ENCODE measurements around the gene RAB3B.
"Not testable (repeated sequence)": the region's sequence is repeated elsewhere in the genome, so short reads cannot be mapped to it uniquely, and the experiment has no call there.

The RAB3B gene

DNA sequence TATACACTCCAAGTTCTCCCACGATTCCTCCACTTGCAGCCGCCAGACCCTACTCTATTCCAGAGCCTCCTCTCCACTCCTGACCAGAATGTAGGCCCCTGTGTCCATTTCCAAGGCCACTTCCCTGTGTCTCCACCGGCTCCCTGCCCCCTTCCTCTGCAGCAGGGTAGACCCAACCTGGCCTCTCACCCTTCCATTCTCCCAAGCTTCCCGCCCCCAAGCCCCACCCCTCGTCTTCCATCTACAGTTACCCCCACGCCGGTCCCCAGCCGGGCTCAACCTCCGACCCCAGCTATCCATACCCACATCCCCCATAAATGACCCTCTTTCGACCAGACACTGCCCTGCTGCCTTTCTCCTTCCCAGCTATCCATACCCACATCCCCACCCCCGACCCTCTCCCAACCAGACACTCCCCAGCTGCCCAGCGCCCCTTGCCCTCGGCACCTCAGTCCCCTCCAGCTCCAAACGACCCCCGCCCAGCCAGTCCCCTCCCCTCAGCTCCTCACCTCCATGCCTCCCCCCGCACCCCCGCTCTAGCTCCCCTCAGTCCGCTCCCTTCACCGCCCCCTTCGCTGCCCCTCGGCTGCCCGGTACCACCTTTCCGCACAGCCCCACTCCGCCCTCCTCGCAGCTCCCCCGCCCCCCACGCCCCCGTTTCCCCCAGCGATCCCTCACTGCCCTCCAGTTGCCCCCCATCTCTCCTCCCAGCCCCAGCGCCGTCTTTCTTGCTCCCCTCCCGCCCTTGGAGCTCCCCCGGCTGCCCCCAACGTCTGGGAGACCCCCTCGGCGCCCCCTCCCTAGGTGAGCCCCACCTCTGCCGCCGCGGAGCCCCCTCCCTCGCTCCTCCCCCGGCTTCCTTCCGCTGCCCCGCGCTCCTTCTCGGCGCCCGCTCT, 670 bp downstream of the RAB3B start:
- DNase-seq (ENCODE audit: low read depth in 2 of 2) = no peak

DNA sequence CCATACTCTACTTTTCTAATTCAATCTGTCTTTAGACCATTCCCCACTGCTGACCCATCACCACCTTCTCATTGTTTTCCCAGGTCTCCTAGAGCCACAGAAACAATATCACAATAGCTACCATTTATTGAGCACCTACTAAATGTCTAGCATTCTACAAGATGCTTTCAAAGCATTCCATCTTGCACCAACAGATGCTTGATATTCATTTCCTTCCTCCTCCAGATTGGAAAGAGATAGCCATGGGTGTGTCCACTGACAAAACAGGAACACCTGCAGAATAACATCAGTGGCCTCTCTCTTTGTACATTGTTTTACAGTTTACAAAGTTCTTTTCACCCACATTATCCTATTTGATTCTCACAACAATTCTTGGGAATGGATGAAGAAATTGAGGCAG, 2.2 kb downstream of the RAB3B start:
- no peak for DNase-seq (ENCODE audit: low read depth in 2 of 2)

DNA sequence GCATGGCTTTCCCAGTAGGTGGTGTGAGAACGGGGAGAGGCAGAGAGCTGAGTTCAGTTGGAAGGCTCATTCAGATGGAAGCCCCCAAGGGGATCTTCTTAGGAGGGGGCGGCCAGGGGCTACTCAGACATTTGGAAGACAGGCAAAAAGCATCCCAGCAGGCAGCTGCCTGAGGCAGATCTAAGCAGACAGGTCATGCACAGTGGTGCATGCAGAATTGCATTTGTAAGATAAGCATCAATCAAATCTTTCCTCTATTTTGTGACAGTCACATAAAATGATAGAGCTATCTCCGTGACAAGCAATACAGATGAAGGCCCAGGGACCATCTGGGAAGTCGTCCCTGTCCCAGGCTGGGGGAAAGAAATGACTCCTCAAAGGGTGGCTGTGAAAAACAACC, 3.8 kb downstream of the RAB3B start:
- no peak for DNase-seq (ENCODE audit: low read depth in 2 of 2)

DNA sequence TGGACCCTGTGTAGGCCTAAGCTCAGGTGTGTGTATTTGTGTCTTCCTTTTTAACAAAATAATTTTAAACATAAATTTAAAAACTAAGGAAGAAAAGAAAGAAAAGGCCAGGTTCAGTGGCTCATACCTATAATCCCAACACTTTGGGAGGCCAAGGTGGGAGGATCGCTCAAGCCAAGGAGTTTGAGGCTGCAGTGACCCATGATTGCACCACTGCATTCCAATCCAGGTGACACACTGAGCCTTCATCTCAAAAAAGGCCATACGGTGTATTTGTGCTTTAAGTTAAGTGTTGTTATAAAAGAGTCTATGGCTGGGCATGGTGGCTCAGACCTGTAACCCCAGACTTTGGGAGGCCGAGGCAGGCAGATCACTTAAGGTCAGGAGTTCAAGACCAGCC, 8.3 kb downstream of the RAB3B start:
- no peak for DNase-seq (ENCODE audit: low read depth in 2 of 2)

DNA sequence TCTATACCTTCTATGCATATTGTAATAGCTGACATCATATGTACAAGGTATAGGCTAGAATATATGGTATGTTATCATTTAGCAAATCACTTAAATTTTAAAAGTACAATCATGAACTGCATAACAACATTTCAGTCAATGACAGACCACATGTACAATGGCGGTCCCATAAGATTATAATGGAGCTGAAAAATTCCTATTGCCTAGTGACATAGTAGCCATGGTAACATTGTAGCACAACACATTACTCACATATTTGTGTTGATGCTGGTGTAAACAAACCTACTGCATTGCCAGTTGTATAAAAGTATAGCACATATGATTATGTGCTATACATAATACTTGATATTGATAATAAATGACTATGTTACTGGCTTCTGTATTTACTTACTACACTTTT, 8.9 kb downstream of the RAB3B start:
- DNase-seq (ENCODE audit: low read depth in 2 of 2) = no peak

DNA sequence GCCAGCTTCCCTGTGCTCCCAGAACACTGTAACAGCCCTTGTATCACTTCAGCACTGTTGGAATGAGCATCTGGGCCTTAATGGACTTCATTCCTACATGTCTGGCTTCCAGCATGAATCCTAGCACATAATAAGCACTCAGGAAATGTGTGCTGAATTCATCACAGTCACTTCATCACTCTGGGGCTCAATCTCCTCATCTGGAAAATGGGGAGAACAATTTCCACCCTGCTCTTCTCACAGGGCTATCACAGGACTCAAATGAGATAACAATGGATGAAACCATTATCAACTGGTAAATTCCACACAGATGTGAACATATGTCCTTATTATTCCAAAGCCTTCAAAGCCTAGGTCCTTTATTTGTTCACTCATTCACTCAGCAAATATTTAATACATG, 12.4 kb downstream of the RAB3B start:
- no peak for DNase-seq (ENCODE audit: low read depth in 2 of 2)

DNA sequence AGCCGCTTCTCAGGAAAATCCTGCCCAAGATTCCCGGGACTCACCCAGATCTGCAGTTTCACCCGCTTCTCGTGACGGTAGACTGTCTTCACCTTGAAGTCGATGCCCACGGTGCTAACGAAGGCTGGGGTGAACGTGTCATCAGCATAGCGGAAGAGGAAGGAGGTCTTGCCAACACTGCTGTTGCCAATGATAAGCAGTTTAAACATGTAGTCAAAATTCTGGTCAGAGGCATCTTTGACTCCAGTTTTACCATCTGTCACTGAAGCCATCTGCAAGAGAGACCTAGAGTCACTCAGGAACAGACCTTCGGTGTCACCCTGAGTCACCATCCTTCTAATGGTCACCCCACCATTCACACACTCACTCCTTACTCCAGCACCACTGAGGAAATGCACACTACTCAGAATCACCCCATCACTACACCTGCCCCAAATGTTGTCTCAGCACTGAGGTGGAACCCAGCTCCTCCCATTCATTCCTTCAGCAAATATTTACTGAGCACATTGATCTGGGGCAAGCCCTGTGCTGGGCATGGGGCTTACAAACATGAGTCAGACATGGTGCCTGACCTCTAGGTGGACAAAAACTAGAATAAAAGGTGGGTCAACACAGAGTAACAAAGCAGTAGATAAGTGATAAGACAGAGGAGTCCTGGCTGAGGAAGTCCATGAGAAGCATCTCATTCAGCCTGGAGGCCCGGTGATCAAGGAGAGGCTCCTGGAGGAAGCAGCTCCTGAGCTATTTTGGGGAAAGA, 13.5 kb downstream of the RAB3B start:
- DNase-seq (ENCODE audit: low read depth in 2 of 2) = no peak

DNA sequence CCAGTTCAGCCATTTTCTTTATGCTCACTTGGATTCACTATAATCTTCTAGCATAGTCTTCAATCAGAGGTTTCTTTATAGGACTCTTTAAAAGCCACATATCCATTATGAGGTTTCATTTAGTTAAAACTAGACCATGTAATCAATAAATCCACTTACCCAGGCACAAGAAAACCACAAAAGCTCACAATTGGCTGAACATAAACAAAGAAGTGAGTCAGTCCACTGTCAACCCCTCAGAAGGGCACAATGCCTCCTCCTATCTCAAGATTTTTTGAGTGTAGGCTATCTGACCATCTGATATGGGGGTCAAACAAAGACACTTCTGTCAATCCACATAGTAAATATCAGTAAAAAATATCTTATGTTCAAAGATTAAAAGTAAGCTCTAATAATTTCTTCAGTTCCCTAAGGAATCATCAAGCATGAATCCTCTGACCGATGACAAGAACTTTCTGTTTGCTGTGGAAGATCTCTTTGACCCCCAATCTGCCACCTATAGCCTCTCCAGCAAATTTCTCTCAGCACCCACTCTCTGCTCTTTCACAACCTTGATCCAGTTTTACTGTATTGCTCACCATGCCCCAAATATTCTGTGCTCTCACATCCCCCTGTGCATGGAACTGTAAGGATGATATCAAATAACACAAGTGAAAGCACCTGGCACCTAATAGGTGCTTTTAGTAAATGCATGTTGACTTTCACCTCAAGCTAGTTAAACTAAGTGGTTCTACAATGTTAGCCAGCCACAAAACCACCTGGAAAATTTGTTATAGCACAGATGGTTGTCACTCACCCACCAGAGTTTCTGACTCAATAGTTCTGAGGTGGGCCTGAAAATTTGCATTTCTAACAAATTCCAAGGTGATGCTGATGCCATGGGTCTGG, 16.7 kb downstream of the RAB3B start:
- DNase-seq (ENCODE audit: low read depth in 2 of 2) = no peak

DNA sequence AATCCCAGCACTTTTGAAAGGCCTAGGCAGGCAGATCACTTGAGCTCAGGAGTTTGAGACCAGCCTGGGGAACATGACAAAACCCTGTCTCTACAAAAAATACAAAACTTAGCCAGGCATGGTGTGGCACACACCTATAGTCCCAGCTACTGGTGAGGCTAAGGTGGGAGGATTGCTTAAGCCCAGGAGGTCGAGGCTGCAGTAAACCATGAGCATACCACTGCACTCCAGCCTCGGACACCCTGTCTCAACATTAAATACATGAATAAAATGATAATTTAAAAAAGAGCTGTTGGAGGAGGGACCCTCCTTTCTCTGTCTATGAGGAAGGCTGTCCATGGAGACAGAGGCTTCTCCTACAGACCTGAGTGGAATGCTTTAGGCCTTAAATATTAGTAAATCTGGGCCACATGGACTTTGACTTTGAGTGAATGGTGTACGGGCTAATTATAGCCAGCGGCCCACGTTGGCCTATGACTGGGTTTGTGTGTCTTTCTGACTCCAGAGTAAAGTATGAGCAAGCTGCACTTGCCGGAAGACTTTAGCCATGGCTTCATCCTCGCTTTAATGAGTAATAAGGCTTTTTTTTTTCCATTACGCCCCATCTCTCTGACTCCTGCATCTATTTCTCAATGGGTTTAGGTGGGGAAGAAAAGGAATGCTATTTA, 21.3 kb downstream of the RAB3B start:
- no peak for DNase-seq (ENCODE audit: low read depth in 2 of 2)

DNA sequence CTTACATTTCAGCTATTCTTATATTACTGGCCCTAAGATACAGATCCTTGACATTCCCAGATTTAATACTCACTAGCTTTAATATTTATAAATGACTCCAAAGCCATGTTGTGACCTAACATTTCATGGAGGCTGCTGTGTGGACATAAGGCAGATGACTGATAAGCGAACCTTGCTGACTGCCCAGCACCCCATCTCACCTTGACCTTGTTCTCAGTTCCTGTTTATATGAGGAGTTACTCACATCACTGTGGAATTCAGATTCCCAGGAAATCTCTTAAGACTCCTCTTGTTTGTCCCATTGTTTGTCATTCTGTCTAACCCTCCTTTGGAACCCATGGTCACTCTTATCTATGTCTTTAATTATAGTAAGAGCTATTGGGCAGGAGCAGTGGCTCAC, 21.9 kb downstream of the RAB3B start:
- DNase-seq (ENCODE audit: low read depth in 2 of 2) = no peak

DNA sequence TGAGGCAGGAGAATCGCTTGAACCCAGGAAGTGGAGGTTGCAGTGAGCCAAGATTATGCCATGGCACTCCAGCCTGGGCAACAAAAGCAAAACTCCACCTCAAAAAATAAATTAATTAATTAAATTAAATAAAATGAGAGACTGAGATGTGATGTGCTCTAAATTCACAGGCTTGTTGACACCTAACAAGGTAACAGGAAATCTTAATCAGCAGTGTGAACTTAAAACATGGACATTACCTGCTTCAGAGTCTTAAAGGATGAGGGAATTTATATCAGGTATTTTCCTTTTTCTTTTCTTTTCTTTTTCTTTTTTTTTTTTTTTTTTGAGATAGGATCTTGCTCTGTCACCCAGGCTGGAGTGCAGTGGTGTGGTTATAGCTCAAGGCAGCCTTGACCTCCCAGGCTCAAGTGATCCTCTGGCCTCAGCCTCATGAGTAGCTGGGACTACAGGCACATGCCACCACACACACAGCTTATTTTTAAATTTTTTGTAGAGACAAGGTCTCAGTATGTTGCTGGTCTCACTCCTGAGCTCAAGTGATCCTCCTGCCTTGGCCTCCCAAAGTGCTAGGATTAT, 23.2 kb downstream of the RAB3B start:
- not testable (repeated sequence) for DNase-seq (ENCODE audit: low read depth in 2 of 2)

DNA sequence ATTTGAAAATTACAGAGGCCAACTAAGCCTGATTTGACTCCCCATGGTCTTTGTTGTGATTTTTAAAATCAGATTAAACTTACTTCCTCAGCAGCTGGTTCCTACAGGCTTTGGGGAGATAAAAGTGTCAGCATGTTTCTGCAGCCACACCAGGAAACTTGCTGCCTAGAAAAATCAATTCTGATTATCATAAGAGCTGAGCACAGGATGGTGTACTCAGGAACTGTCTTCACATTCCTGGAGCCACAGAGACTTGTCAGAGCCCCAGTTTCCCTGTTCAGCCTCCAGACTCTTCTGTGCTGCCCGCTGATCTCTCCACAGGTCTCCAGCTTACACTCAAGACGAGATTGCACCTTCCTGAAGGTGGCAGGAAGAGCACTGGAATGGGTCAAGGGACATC, 23.9 kb downstream of the RAB3B start:
- DNase-seq (ENCODE audit: low read depth in 2 of 2) = no peak

DNA sequence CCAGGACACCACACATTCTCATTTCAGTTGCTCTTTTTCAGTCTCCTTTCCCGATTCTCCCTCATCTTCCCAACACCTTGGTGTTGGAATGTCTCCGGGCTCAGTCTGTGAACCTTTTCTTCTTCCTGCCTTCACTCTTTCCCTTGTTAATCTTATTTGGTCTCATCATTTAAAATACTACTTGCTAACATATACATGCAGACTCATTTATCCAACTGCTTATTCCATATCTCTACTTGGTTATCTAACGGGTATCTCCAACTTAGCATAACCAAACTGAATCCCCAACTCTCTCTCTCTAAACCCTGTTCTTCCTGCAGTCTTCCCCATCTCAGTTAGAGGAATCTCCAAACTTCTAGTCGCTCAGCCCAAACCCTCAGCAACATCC, 26.2 kb downstream of the RAB3B start:
- DNase-seq (ENCODE audit: low read depth in 2 of 2) = no peak

DNA sequence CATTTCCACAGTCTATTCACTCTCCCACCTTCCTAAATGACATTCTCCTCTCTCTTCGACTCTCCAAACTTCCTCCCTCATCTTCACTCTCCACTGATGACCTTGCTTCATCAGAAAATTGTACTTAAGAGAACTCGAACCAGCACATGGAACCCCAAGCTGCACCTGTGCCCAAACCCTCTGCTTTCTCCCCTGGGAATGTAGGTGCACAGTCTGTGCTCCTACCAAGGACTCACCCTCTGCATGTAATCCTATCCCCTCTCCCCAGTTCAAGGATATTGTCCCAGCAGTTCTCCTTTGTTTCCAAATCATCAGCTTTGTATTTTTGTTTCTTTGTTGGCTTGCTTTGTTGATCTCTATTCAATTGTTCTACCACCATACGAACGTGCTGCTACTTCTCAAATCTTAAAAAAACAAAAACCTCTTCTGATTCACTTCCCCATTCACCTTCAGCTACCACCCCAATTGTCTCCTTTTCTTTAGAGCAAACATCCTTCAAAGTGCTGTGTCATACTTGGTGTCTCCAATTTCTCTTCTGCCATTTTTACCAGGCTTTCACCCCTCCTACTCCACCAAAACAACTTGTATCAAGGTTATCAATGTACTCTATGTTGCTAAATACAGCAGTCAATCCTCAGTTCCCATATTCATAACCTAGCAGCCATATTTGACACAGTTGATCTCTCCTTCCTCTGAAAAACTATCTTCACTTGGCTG, 26.8 kb downstream of the RAB3B start:
- DNase-seq (ENCODE audit: low read depth in 2 of 2) = no peak

DNA sequence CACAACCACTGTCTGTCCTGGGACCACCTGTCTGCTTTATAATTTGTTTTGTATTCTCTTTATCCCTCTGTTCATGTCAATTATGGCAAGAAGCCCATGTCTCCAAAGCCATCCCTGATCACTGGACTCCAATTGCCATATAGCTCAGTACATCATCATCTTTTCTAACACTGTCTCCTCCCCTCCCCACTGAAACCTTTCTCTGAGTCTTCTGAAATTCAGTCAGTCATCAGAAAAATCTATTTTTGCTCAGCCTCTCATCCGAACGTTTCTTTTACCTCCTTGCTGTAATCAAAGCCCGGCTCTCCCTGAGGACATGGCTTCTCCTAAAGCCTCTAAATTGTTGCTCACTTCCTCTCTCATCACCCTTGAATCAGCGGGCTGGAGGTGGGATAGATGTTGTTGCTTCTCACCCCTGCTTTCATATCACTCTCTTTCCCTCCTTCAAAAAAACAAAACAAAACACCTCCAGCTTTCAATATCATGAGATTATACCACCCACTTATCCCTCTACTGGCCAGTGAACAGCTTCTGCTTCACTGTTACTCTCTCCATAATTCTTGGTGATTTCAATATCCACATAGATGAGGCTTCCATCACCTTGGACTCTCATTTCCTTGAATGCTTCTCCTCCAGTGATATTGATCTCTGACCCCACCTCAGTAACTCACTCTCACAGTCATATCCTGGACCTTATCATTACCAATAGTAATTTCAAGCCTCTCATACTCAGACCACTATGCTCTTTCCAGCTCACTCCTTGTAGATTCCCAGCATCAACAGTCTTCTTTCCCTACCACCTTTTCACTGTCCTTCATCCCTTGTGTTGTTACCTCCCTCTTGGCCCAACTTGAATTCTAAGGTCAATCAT, 27.8 kb downstream of the RAB3B start:
- no peak for DNase-seq (ENCODE audit: low read depth in 2 of 2)

DNA sequence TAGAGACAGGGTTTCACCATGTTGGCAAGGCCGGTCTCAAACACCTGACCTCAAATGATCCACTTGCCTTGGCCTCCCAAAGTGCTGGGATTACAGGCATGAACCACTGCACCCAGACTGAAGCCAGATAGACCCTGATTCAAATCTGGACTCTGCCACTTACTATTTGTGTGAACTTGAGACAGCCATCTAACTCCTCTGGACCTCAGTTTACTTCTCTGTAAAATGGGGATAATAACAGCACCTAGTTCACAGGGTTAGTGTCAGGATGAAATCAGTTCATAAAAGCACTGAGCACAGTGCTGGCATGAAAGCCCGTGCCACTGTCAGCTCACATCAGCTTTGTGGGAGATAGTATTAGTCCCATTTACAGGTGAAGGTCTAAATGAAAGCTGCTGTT, 28.5 kb downstream of the RAB3B start:
- no peak for DNase-seq (ENCODE audit: low read depth in 2 of 2)

DNA sequence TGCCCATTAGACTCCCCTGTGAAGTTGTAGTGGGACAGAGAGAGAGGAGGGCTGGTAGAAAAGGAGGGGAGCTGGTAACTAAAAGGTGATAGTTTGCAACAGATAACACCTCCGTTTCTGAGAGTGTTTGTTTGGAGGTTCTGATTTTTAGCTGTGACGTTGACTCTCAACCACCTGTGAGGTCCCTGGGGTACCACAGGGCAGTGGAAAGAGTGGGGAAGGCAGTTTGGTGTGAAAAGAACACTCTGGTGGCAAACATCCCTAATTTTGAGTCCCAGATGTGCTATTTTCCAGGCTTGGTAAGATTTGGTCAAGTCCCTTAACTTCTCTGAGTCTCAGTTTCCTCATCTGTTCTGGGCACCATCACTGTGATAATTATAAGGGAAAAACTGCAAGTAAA, 29.3 kb downstream of the RAB3B start:
- DNase-seq (ENCODE audit: low read depth in 2 of 2) = no peak

DNA sequence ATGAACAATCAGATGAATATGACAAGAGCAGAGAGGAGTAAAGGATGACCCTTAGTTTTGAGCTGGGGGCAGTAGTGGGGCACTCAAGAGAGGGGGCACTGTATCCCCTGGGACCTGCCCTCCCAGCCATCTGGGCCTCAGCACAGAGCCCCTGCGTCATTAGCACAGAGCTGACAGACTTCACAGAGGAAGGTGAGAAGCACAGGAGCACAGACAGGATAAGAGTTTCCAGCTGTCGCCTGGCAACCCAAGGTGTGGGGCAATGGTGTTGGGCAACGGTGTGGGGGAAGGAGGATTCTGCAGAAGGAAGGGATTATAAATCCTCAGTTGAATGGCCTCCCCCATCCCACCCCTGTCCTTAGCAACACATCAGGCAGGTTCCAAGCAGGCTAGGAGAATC, 30.2 kb downstream of the RAB3B start:
- DNase-seq (ENCODE audit: low read depth in 2 of 2) = no peak

DNA sequence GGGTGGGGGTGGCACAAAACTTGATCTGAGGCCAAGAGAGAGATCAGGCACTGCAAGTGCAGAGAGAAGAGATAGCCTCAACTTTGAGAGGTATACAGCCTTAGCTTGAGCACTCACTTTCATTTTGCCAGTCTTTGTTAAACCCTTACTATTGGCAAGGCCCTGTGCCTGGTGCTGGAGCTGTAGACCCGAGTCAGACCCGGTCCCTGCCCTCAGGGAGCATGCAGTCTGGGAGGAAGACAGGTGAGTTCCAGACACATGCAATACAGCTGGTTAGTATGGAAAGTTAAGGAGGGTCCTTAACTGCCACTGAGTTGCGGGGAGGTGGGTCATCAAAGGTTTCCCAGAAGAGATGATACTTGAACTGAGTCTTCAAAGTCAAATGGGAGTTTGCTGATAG, 31.7 kb downstream of the RAB3B start:
- no peak for DNase-seq (ENCODE audit: low read depth in 2 of 2)

DNA sequence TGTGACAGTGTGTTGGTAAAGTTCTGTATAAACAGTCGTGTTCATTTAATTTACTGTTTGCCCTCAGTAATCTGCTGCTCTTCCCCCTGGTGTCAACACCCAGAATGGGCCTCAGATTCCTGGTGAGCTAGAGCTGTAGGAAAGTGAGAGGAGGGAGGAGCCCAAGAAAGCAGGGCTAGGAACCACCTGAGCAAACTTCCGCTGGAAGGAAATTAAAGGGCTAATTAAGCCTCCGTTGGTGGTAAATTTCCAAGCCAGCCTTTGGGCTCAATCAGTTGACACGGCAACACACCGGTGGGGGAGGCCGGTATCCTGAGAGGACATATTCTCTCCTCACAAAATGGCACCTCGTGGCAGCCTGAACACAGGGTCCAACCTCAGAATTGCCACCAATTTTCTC, 32.9 kb downstream of the RAB3B start:
- DNase-seq (ENCODE audit: low read depth in 2 of 2) = no peak
